HEK293 (cell line): Measurements from ENCODE around the gene IRF3.

Experiments used
- CTCF ChIA-PET: fragments of 350-600 bp; formaldehyde crosslinking; extraction: SDS; loops from one replicate; lab custom pipeline; 2021; ENCODE audit warnings: antibody characterized with exemption; lab: Yijun Ruan, JAX
- POLR2A ChIA-PET: fragments of 300-600 bp; formaldehyde crosslinking; extraction: SDS; loops from one replicate; lab custom pipeline; 2020; ENCODE audit warnings: antibody characterized with exemption, inconsistent platforms; lab: Yijun Ruan, JAX
- H3K27ac ChIP-seq: fragments of 200-500 bp; sonication (Bioruptor generic); 2 replicates; pipeline ENCODE4 v1.5.1; 2014; ENCODE audit warnings: low read depth, low read length, control low read depth, inconsistent platforms; ENCODE audit errors: extremely low read depth
- H3K36me3 ChIP-seq, 2 experiments: fragments of 200-500 bp in 1 of 2; sonication (Bioruptor generic) in 1 of 2; 1 replicate in 1 of 2; 2 replicates in 1 of 2; pipeline ENCODE4 v1.5.1; 2014 to 2017; ENCODE audit warnings: inconsistent platforms in 2 of 2, low read length in 2 of 2; ENCODE audit not compliant: control insufficient read depth in 2 of 2, insufficient read depth in 1 of 2
- H3K4me1 ChIP-seq: fragments of 200-500 bp; sonication (Bioruptor generic); 2 replicates; pipeline ENCODE4 v1.5.1; 2014; ENCODE audit warnings: mild to moderate bottlenecking, low read length, inconsistent platforms; ENCODE audit not compliant: control insufficient read depth, insufficient read depth
- H3K4me3 ChIP-seq: 2 replicates; pipeline ENCODE4 v1.5.1; 2011; ENCODE audit warnings: low read depth, mild to moderate bottlenecking, control low read depth, low read length, moderate library complexity
- H3K9me3 ChIP-seq: fragments of 200-500 bp; sonication (Bioruptor generic); 2 replicates; pipeline ENCODE4 v1.5.1; 2014; ENCODE audit warnings: low read depth, low read length, inconsistent platforms; ENCODE audit not compliant: control insufficient read depth, insufficient read depth
- GLIS1 ChIP-seq: fragments of 450-650 bp; formaldehyde crosslinking; IDR thresholded peaks from 2 replicates; pipeline ENCODE4 v1.5.1; 2016; ENCODE audit warnings: missing biosample characterization, missing genetic modification characterization
- KLF1 ChIP-seq: fragments of 450-650 bp; formaldehyde crosslinking; IDR thresholded peaks from 2 replicates; pipeline ENCODE4 v1.5.1; 2016; ENCODE audit warnings: missing biosample characterization, missing genetic modification characterization
- KLF16 ChIP-seq: fragments of 450-650 bp; formaldehyde crosslinking; IDR thresholded peaks from 2 replicates; pipeline ENCODE4 v1.5.1; 2017; ENCODE audit warnings: missing biosample characterization, missing genetic modification characterization
- OSR2 ChIP-seq: fragments of 450-650 bp; formaldehyde crosslinking; IDR thresholded peaks from 2 replicates; pipeline ENCODE4 v1.5.1; 2016; ENCODE audit warnings: missing biosample characterization, missing genetic modification characterization
- PATZ1 ChIP-seq: fragments of 450-650 bp; formaldehyde crosslinking; IDR thresholded peaks from 2 replicates; pipeline ENCODE4 v1.5.1; 2016; ENCODE audit warnings: missing biosample characterization, missing genetic modification characterization
- SCRT1 ChIP-seq: fragments of 450-650 bp; formaldehyde crosslinking; IDR thresholded peaks from 2 replicates; pipeline ENCODE4 v1.5.1; 2016; ENCODE audit warnings: missing biosample characterization, missing genetic modification characterization, borderline replicate concordance
- SETDB1 ChIP-seq: IDR thresholded peaks from one replicate; pipeline ENCODE4 v1.6.1; 2017; ENCODE audit warnings: mild to moderate bottlenecking, low read length, moderate library complexity, mixed read lengths; ENCODE audit not compliant: insufficient read length
- SP3 ChIP-seq: fragments of 450-650 bp; formaldehyde crosslinking; IDR thresholded peaks from 2 replicates; pipeline ENCODE4 v1.5.1; 2016; ENCODE audit warnings: missing biosample characterization, missing genetic modification characterization
- ZBTB20 ChIP-seq: fragments of 450-650 bp; formaldehyde crosslinking; IDR thresholded peaks from 2 replicates; pipeline ENCODE4 v1.5.1; 2016; ENCODE audit warnings: missing biosample characterization, missing genetic modification characterization
- ZBTB48 ChIP-seq: fragments of 450-650 bp; formaldehyde crosslinking; IDR thresholded peaks from 2 replicates; pipeline ENCODE4 v1.5.1; 2016; ENCODE audit warnings: missing biosample characterization, missing genetic modification characterization
- ZBTB8A ChIP-seq: fragments of 450-650 bp; formaldehyde crosslinking; IDR thresholded peaks from 2 replicates; pipeline ENCODE4 v1.5.1; 2016; ENCODE audit warnings: missing biosample characterization, missing genetic modification characterization
- ZFHX2 ChIP-seq: fragments of 450-650 bp; formaldehyde crosslinking; conservative IDR thresholded peaks from 2 replicates; pipeline ENCODE4 v1.5.1; 2016; ENCODE audit warnings: missing biosample characterization, missing genetic modification characterization
- ZNF157 ChIP-seq: fragments of 450-650 bp; formaldehyde crosslinking; IDR thresholded peaks from 2 replicates; pipeline ENCODE4 v1.5.1; 2016; ENCODE audit warnings: missing biosample characterization, missing genetic modification characterization
- ZNF2 ChIP-seq: fragments of 450-650 bp; formaldehyde crosslinking; IDR thresholded peaks from 2 replicates; pipeline ENCODE4 v1.5.1; 2016; ENCODE audit warnings: missing biosample characterization, missing genetic modification characterization
- ZNF202 ChIP-seq: fragments of 450-650 bp; formaldehyde crosslinking; IDR thresholded peaks from 2 replicates; pipeline ENCODE4 v1.5.1; 2016; ENCODE audit warnings: missing biosample characterization, missing genetic modification characterization, borderline replicate concordance
- ZNF223 ChIP-seq: fragments of 450-650 bp; formaldehyde crosslinking; IDR thresholded peaks from 2 replicates; pipeline ENCODE4 v1.5.1; 2016; ENCODE audit warnings: missing biosample characterization, missing genetic modification characterization
- ZNF239 ChIP-seq: fragments of 450-650 bp; formaldehyde crosslinking; IDR thresholded peaks from 2 replicates; pipeline ENCODE4 v1.5.1; 2016; ENCODE audit warnings: missing biosample characterization, missing genetic modification characterization
- ZNF248 ChIP-seq: fragments of 450-650 bp; formaldehyde crosslinking; IDR thresholded peaks from 2 replicates; pipeline ENCODE4 v1.5.1; 2017; ENCODE audit warnings: missing biosample characterization, missing genetic modification characterization
- ZNF266 ChIP-seq: fragments of 450-650 bp; formaldehyde crosslinking; IDR thresholded peaks from 2 replicates; pipeline ENCODE4 v1.5.1; 2016; ENCODE audit warnings: missing biosample characterization, missing genetic modification characterization, low read depth
- ZNF302 ChIP-seq: fragments of 450-650 bp; formaldehyde crosslinking; IDR thresholded peaks from 2 replicates; pipeline ENCODE4 v1.5.1; 2016; ENCODE audit warnings: missing biosample characterization, missing genetic modification characterization, low read depth
- ZNF311 ChIP-seq: fragments of 450-650 bp; formaldehyde crosslinking; IDR thresholded peaks from 2 replicates; pipeline ENCODE4 v1.5.1; 2017; ENCODE audit warnings: missing biosample characterization, missing genetic modification characterization, borderline replicate concordance
- ZNF366 ChIP-seq: fragments of 450-650 bp; formaldehyde crosslinking; conservative IDR thresholded peaks from 2 replicates; pipeline ENCODE4 v1.5.1; 2016; ENCODE audit warnings: missing biosample characterization, missing genetic modification characterization
- ZNF394 ChIP-seq: fragments of 450-650 bp; formaldehyde crosslinking; IDR thresholded peaks from 2 replicates; pipeline ENCODE4 v1.5.1; 2016; ENCODE audit warnings: missing biosample characterization, missing genetic modification characterization, mild to moderate bottlenecking, moderate library complexity, borderline replicate concordance
- ZNF404 ChIP-seq: fragments of 450-650 bp; formaldehyde crosslinking; IDR thresholded peaks from 2 replicates; pipeline ENCODE4 v1.5.1; 2017; ENCODE audit warnings: missing biosample characterization, missing genetic modification characterization
- ZNF433 ChIP-seq: fragments of 450-650 bp; formaldehyde crosslinking; IDR thresholded peaks from 2 replicates; pipeline ENCODE4 v1.5.1; 2016; ENCODE audit warnings: missing biosample characterization, missing genetic modification characterization, low read depth
- ZNF48 ChIP-seq: fragments of 450-650 bp; formaldehyde crosslinking; IDR thresholded peaks from 2 replicates; pipeline ENCODE4 v1.5.1; 2016; ENCODE audit warnings: missing biosample characterization, missing genetic modification characterization
- ZNF510 ChIP-seq: fragments of 450-650 bp; formaldehyde crosslinking; IDR thresholded peaks from 2 replicates; pipeline ENCODE4 v1.5.1; 2018; ENCODE audit warnings: mild to moderate bottlenecking, missing genetic modification characterization, missing biosample characterization; ENCODE audit not compliant: insufficient replicate concordance
- ZNF549 ChIP-seq: fragments of 450-650 bp; IDR thresholded peaks from 2 replicates; pipeline ENCODE4 v1.5.1; 2018; ENCODE audit warnings: missing biosample characterization, missing genetic modification characterization, mild to moderate bottlenecking, inconsistent platforms, moderate library complexity
- ZNF555 ChIP-seq: fragments of 450-650 bp; formaldehyde crosslinking; conservative IDR thresholded peaks from 2 replicates; pipeline ENCODE4 v1.5.1; 2017; ENCODE audit warnings: missing biosample characterization, mild to moderate bottlenecking, missing genetic modification characterization, inconsistent platforms
- ZNF621 ChIP-seq: fragments of 450-650 bp; formaldehyde crosslinking; IDR thresholded peaks from 2 replicates; pipeline ENCODE4 v1.5.1; 2017; ENCODE audit warnings: missing biosample characterization, missing genetic modification characterization
- ZNF76 ChIP-seq: fragments of 450-650 bp; formaldehyde crosslinking; IDR thresholded peaks from 2 replicates; pipeline ENCODE4; 2016; ENCODE audit warnings: low read depth, missing biosample characterization, missing genetic modification characterization, borderline replicate concordance
- ZSCAN30 ChIP-seq: fragments of 450-650 bp; IDR thresholded peaks from 2 replicates; pipeline ENCODE4 v1.5.1; 2018; ENCODE audit warnings: missing biosample characterization, mild to moderate bottlenecking, missing genetic modification characterization, moderate library complexity

The IRF3 gene

GRCh38 chr19:49616532-49616931, 49.1 kb downstream of the IRF3 start:
- Histone ChIP-seq H3K4me1 (no peaks in the 10 kb centered on the region), H3K27ac (no peak overlapping the region), H3K4me3 (no peak overlapping the region), H3K36me3 (peaks cover 66 to 74% of the 10 kb centered on the region in 2 experiments), H3K9me3 (no peaks in the 10 kb centered on the region)
- TF ChIP-seq GLIS1 (tag by site-specific recombination) (no peak), ZNF549 (tag by site-specific recombination) (no peak), ZNF223 (tag by site-specific recombination) (no peak), ZNF202 (no peak), ZBTB48 (tag by site-specific recombination) (no peak), ZNF404 (no peak), KLF1 (tag by site-specific recombination) (no peak), ZSCAN30 (tag by site-specific recombination) (no peak), ZNF555 (no peak), ZNF239 (tag by site-specific recombination) (no peak), ZNF76 (tag by site-specific recombination) (no peak), ZBTB20 (tag by site-specific recombination) (no peak), SCRT1 (tag by site-specific recombination) (no peak)
- POLR2A ChIA-PET = interaction anchor here (0.5 to 2.1 kb wide), 2 partner anchors 23 to 24 kb away, joined by 4 to 9 read pairs; no protein-coding TSS in a partner anchor
- CTCF ChIA-PET = interaction anchor here (1.0 kb wide), 2 partner anchors 55 to 70 kb away, joined by 3 to 4 read pairs; no protein-coding TSS in a partner anchor

GRCh38 chr19:49615861-49616260, 49.8 kb downstream of the IRF3 start:
- TF ChIP-seq ZNF366 (no peak), ZNF266 (tag by site-specific recombination) (no peak), ZNF510 (tag by site-specific recombination) (no peak), ZNF302 (no peak), ZNF311 (tag by site-specific recombination) (no peak), ZBTB8A (no peak), ZNF394 (tag by site-specific recombination) (no peak), ZBTB48 (tag by site-specific recombination) (no peak), SETDB1 (no peak), ZNF621 (tag by site-specific recombination) (no peak), ZNF2 (tag by site-specific recombination) (no peak), ZNF433 (tag by site-specific recombination) (no peak), ZNF48 (tag by site-specific recombination) (no peak), ZFHX2 (tag by site-specific recombination) (no peak), KLF16 (no peak), PATZ1 (tag by site-specific recombination) (no peak), ZNF157 (tag by site-specific recombination) (no peak), OSR2 (tag by site-specific recombination) (no peak), ZNF248 (no peak), SP3 (tag by site-specific recombination) (no peak)
- Histone ChIP-seq H3K4me1 (no peaks in the 10 kb centered on the region), H3K36me3 (peaks cover 66 to 80% of the 10 kb centered on the region in 2 experiments), H3K9me3 (no peaks in the 10 kb centered on the region), H3K27ac (no peak overlapping the region), H3K4me3 (no peak overlapping the region)
- POLR2A ChIA-PET = interaction anchor here (2.1 kb wide), 1 partner anchor 25 kb away, joined by 9 read pairs; no protein-coding TSS in a partner anchor
- CTCF ChIA-PET = no interaction called here
